Measurements from ENCODE around the gene C4B. TPM values are rescaled to one million over a fixed set of nuclear protein-coding genes. Genes with fewer than 3 reads are reported as not detected.
"Not testable (repeated sequence)": the region's sequence is repeated elsewhere in the genome, so short reads cannot be mapped to it uniquely, and the experiment has no call there.

C4B gene
- total RNA-seq, 2 experiments from 2014 or later, result 3.0 to 4.0 TPM

DNA sequence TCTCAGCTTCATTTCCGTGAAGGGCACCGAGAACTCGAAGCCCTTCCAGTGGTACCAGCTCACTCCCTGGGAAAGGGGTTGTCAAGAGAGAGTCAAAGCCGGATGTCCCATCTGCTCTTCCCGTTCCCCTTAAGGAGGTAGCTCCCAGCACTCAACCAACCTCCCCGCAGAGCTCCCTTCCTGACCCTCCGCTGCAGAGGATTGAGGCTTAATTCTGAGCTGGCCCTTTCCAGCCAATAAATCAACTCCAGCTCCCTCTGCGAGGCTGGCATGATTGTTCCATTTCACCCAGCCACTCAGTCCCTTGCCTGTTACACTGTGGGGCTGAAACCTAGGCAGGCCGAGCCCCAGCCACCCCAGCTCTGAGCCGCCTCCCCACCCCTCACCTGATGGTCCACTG, 26.8 kb downstream of the C4B start:
- H3K27me3 Mint-ChIP-seq; H3K27ac ChIP-seq (ENCODE audit: low read depth in 1 of 2, low read length in 2 of 2); CTCF ChIA-PET; H3K9me3 ChIP-seq (ENCODE audit: control insufficient read depth in 1 of 2, insufficient read depth in 1 of 2, low read length in 2 of 2); H3K36me3 ChIP-seq (ENCODE audit: insufficient read depth, low read length); H3K4me3 ChIP-seq (ENCODE audit: low read length); H3K4me3 Mint-ChIP-seq; H3K4me1 Mint-ChIP-seq (ENCODE audit: low read depth); H3K27me3 ChIP-seq (ENCODE audit: control insufficient read depth in 1 of 2, insufficient read depth in 2 of 2, low read length in 2 of 2); H3K9me3 Mint-ChIP-seq; POLR2A ChIA-PET; ATAC-seq (ENCODE audit: poor library complexity); H3K36me3 Mint-ChIP-seq (ENCODE audit: low read depth); H3K27ac Mint-ChIP-seq; DNase-seq: not testable (repeated sequence)
- intact Hi-C loops (cut with DNase I, micrococcal nuclease), result loop anchor here in 1 of 2 experiments (10.0 kb wide), 1 partner anchor 113 kb away; the partner anchor contains the start of genes PPT2 and PRRT1
- H3K4me1 ChIP-seq (ENCODE audit: insufficient read depth, low read length), result peaks cover 10% of the 10 kb centered on the region

DNA sequence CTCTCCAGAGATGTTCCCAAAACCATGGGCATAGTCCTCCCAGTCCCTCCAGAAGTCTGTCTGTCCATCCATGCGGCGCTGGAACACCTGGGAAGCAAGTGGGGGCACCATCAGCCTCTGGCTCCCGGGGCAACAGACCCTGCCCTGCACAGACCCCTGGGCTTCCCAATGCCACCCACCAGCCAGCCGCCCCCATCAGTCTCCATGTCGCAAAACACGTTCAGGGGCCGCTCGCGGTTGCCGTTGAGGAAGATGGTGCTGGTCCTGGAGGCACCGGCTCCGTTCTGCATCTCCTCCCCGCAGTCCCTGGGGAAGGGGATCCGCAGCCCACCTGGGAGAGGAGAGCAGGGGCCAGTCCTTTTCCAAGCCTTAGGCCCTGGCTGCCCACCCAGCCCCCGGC, 27.7 kb downstream of the C4B start:
- H3K4me3 Mint-ChIP-seq; H3K36me3 Mint-ChIP-seq (ENCODE audit: low read depth); H3K9me3 ChIP-seq (ENCODE audit: control insufficient read depth in 1 of 2, insufficient read depth in 1 of 2, low read length in 2 of 2); CTCF ChIA-PET; H3K27ac ChIP-seq (ENCODE audit: low read depth in 1 of 2, low read length in 2 of 2); H3K4me1 ChIP-seq (ENCODE audit: insufficient read depth, low read length); H3K27me3 Mint-ChIP-seq; DNase-seq; H3K9me3 Mint-ChIP-seq; H3K4me3 ChIP-seq (ENCODE audit: low read length); H3K27me3 ChIP-seq (ENCODE audit: control insufficient read depth in 1 of 2, insufficient read depth in 2 of 2, low read length in 2 of 2); H3K4me1 Mint-ChIP-seq (ENCODE audit: low read depth); POLR2A ChIA-PET; H3K36me3 ChIP-seq (ENCODE audit: insufficient read depth, low read length); ATAC-seq (ENCODE audit: poor library complexity); H3K27ac Mint-ChIP-seq: not testable (repeated sequence)
- intact Hi-C loops (cut with DNase I, micrococcal nuclease), result loop anchor here in 1 of 2 experiments (10.0 kb wide), 1 partner anchor 113 kb away; the partner anchor contains the start of genes PPT2 and PRRT1

DNA sequence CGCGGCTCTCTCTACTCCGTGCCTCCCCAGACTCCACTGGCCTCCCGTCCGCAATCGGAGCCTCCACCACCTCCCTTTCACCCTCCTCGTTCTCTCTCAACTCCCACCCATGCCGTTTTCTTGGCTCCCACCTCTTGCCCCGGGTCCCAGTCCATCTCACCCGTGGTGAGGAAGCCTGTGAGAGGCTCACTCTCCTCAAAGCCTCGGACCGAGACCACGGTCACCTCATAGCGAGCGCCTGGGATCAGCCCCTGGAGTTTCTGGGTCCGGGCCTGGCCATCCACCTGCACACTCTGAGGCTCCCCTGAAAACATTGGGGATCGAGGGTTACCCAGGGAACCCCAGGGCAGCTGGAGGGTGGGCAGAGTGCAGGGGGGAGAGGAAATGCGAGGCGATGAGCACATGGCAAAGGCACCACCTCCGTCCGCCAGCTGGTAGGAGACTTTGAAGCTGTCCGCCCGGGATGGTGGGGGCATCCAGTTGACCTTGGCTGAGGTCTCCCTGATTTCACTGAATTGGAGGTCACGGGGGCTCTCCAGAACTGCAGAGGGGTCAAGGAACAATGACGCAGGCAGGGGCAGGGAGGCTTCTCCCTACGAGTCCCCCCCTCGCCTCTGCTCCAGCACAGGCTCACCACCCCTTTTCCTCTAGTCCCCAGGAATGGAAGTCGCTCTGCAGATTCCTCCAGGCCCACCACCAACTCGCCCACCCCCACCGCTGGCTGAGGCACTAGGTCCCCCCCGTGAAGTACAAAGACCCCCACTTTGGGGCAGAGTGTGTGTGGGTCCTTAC, 29.2 kb downstream of the C4B start:
- H3K9me3 Mint-ChIP-seq; H3K27ac Mint-ChIP-seq; H3K27me3 Mint-ChIP-seq; CTCF ChIA-PET; H3K36me3 Mint-ChIP-seq (ENCODE audit: low read depth); H3K4me3 ChIP-seq (ENCODE audit: low read length); H3K4me3 Mint-ChIP-seq; H3K9me3 ChIP-seq (ENCODE audit: control insufficient read depth in 1 of 2, insufficient read depth in 1 of 2, low read length in 2 of 2); DNase-seq; ATAC-seq (ENCODE audit: poor library complexity); H3K27ac ChIP-seq (ENCODE audit: low read depth in 1 of 2, low read length in 2 of 2); H3K36me3 ChIP-seq (ENCODE audit: insufficient read depth, low read length); H3K27me3 ChIP-seq (ENCODE audit: control insufficient read depth in 1 of 2, insufficient read depth in 2 of 2, low read length in 2 of 2); H3K4me1 ChIP-seq (ENCODE audit: insufficient read depth, low read length); H3K4me1 Mint-ChIP-seq (ENCODE audit: low read depth); POLR2A ChIA-PET: not testable (repeated sequence)
- intact Hi-C loops (cut with DNase I, micrococcal nuclease), result loop anchor here in 1 of 2 experiments (10.0 kb wide), 1 partner anchor 111 kb away; the partner anchor contains the start of genes PPT2 and PRRT1

DNA sequence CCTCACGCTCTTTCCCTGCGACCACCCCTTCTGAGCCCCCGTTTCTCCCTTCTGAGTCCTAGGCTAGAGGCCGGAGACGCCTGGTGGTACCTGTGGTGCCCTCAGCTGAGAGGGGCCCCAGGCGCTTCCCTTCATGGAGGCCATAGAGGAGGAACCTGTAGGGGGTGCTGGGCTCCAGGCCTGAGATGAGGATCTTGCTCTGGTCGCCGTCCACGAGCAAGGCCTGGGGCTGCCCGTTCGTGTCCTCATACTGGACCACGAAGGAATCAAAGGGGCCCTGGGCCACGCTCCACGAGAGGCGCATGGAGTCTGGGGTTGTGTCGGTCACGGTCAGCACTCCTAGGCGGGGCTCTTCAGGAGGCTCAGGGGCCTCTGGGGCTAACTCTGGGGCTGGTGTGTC, 30.3 kb downstream of the C4B start:
- DNase-seq; ATAC-seq (ENCODE audit: poor library complexity); H3K9me3 ChIP-seq (ENCODE audit: control insufficient read depth in 1 of 2, insufficient read depth in 1 of 2, low read length in 2 of 2); H3K9me3 Mint-ChIP-seq; H3K4me3 Mint-ChIP-seq; CTCF ChIA-PET; H3K27ac Mint-ChIP-seq; H3K27me3 ChIP-seq (ENCODE audit: control insufficient read depth in 1 of 2, insufficient read depth in 2 of 2, low read length in 2 of 2); H3K4me1 ChIP-seq (ENCODE audit: insufficient read depth, low read length); H3K4me1 Mint-ChIP-seq (ENCODE audit: low read depth); POLR2A ChIA-PET; H3K36me3 Mint-ChIP-seq (ENCODE audit: low read depth); H3K36me3 ChIP-seq (ENCODE audit: insufficient read depth, low read length); H3K4me3 ChIP-seq (ENCODE audit: low read length); H3K27ac ChIP-seq (ENCODE audit: low read depth in 1 of 2, low read length in 2 of 2); H3K27me3 Mint-ChIP-seq: not testable (repeated sequence)
- intact Hi-C loops (cut with DNase I, micrococcal nuclease), result loop anchor here in 1 of 2 experiments (10.0 kb wide), 1 partner anchor 110 kb away; the partner anchor contains the start of genes PPT2 and PRRT1
